ENCODE measurements around the gene ADAMTS17.

ADAMTS17 gene

GRCh38 chr15:100310513-100311153 is 31.1 kb downstream of the ADAMTS17 start:
- DNase-seq (ENCODE audit: low read depth) = no peak

GRCh38 chr15:100310041-100310405 is 31.8 kb downstream of the ADAMTS17 start:
- no peak overlapping the region for H3K4me3 ChIP-seq (ENCODE audit: low read length)
- TF ChIP-seq CTCF (conservative IDR thresholded peaks at IDR 0.05; ENCODE audit: low read length) = no peak
- no peak for DNase-seq (ENCODE audit: low read depth)

More at GRCh38 chr15:100310513-100311153, 31.1 kb downstream of the ADAMTS17 start:
- H3K4me3 ChIP-seq (ENCODE audit: low read length) = no peak overlapping the region
- TF ChIP-seq CTCF (conservative IDR thresholded peaks at IDR 0.05; ENCODE audit: low read length) = no peak

DNA sequence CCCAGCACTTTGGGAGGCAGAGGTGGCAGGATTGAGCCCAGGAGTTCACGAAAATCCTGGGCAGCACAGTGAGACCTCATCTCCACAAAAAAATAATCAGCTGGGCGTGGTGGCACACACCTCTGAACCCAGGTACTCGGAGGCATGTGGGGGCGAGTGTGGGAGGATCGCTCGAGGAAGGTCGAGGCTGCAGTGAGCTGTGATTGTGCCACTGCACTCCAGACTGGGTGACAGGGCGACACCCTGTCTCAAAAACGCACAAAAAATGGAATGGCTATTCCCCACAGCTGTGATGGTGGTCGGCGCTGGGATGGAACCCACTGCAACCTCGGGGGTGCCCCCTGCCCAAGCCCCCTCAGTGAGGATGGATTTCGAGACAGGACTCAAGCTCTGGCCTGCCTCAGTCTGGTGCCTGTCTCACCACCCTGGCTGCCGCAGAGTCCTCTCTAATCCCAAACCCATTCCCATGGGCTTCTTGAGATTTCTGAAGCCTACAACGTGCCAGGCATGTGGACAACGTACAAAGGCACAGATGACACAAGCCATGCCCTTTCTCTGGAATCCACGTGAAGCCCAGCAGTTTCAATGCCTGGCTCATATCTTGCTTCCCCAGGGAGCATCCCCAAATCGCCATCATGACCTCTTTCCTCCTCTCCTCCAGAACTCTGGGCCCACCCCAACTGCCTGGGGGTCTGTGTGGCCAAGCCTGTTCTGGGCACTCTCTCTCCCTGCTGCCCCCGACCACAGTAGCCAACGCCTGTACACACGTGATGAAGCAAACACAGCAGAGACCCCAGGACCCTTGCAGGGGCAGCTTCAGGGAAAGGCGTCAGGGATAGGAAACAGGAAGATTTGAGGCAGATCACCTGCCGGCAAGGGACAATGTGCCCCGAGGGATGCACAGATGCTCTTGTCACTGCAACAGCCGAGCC is 32.4 kb downstream of the ADAMTS17 start:
- TF ChIP-seq CTCF (conservative IDR thresholded peaks at IDR 0.05; ENCODE audit: low read length) = no peak
- DNase-seq (ENCODE audit: low read depth) = no peak
- H3K4me3 ChIP-seq (ENCODE audit: low read length) = no peak overlapping the region

DNA sequence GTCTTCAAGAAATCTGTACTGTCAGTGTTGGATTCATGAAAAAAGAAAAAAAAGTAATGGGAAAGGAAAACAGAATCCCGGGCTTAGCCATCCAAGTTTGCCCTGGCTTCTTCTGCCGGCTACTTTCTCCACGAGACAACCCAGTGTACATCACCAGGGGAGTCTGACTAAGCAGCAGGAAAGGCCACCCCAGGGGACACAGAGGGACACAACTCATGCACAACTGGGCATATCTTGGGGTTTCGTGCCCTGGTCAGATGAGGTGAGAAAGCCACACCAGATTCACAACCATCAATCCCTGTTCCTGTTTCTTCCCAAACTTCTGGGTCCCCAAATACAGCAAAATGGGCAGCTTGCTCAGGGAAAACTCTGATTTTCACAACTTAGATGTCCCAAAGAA is 33.2 kb downstream of the ADAMTS17 start:
- DNase-seq (ENCODE audit: low read depth) = no peak
- no peak overlapping the region for H3K4me3 ChIP-seq (ENCODE audit: low read length)
- no peak for TF ChIP-seq CTCF (conservative IDR thresholded peaks at IDR 0.05; ENCODE audit: low read length)

DNA sequence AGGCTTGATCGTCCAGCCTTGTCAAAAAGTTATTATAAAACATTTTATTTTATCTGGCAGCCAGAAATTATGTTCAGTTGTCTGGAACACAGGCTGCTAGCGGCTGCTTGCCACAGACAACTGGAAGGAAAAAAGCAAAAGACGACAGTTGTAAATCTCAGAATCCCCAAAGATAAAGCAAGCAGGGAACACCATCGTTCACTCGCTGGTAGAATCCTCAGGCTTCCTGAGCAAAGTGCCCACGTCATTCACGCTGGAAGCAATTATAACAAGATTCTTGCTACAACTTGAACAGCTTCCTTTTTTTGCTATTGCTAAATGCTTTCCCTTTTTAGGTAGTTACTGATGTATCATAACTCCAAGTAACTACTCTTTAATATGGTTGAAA is 33.6 kb downstream of the ADAMTS17 start:
- TF ChIP-seq CTCF (conservative IDR thresholded peaks at IDR 0.05; ENCODE audit: low read length) = no peak
- no peak for DNase-seq (ENCODE audit: low read depth)
- no peak overlapping the region for H3K4me3 ChIP-seq (ENCODE audit: low read length)

DNA sequence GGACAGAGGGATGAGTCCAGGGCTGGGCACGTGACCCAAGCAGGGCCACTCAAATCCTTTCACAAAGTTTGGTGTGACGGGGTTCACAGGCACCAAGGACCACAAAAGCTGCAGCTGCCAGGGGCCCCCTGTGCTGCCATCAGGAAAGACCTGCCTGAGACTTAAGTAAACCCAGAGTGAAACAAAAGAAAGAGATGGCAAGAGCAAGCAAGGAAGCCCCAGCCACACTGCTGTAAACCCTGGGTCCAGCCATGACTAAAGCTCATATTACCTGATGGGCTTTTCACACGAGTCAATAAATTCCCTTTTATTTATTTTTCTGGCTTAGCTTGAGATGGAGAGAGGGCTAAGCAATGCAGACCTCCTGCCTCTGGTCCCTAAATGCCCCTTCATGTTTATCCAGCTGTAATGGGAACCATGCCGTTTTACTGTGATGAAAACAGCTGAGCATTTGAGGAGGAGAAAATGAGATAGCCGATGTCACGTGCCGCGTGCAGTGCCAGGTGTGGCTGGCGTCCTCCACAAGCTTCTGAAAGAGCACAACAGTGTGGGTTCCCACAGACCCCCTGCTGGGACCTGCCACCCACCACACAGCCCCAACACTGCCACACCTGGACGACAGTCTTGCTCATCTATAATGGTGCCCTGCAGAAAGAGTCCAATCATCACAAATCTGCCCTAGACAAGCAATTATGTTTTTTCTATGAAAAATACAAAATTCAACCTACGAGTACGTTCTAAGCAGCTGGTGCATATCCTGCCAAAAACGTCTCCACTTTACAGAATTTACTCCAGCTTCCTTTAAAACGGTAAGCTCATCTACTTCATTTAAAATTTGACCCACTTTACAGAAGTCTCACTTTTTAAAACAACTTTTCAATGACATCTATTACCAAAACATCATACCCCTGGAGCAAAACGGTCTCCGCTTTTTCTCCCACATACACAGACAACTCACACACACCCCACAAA is 34.2 kb downstream of the ADAMTS17 start:
- H3K4me3 ChIP-seq (ENCODE audit: low read length) = no peak overlapping the region
- DNase-seq (ENCODE audit: low read depth) = no peak
- no peak for TF ChIP-seq CTCF (conservative IDR thresholded peaks at IDR 0.05; ENCODE audit: low read length)
